Keratinocyte (primary cell): ENCODE results near the gene FA2H.

Source experiments
- EZH2 ChIP-seq: IDR thresholded peaks from one replicate; pipeline ENCODE4 v1.6.1; 2012; ENCODE audit warnings: inconsistent platforms, mild to moderate bottlenecking, low read length, moderate library complexity
- TF ChIP-seq, protein P1 (sequence below), 3 experiments: IDR thresholded peaks in 1 of 3; conservative IDR thresholded peaks in 1 of 3; optimal IDR thresholded peaks in 1 of 3; 2 replicates in 2 of 3; 3 replicates in 1 of 3; pipeline versions ENCODE3 to v1.5.1; 2011; ENCODE audit warnings: low read length in 3 of 3, mild to moderate bottlenecking in 3 of 3, moderate library complexity in 2 of 3, control low read depth in 1 of 3, inconsistent platforms in 1 of 3; ENCODE audit not compliant: insufficient read depth in 2 of 3; ENCODE audit errors: extremely low read depth in 1 of 3

GRCh38 chr16:74677868-74678267, 96.8 kb downstream of the FA2H start:
- TF ChIP-seq, protein P1, sequence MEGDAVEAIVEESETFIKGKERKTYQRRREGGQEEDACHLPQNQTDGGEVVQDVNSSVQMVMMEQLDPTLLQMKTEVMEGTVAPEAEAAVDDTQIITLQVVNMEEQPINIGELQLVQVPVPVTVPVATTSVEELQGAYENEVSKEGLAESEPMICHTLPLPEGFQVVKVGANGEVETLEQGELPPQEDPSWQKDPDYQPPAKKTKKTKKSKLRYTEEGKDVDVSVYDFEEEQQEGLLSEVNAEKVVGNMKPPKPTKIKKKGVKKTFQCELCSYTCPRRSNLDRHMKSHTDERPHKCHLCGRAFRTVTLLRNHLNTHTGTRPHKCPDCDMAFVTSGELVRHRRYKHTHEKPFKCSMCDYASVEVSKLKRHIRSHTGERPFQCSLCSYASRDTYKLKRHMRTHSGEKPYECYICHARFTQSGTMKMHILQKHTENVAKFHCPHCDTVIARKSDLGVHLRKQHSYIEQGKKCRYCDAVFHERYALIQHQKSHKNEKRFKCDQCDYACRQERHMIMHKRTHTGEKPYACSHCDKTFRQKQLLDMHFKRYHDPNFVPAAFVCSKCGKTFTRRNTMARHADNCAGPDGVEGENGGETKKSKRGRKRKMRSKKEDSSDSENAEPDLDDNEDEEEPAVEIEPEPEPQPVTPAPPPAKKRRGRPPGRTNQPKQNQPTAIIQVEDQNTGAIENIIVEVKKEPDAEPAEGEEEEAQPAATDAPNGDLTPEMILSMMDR (optimal IDR thresholded peaks at IDR 0.05 in 1 of 3, IDR thresholded peaks at IDR 0.05 in 1 of 3, conservative IDR thresholded peaks at IDR 0.05 in 1 of 3; ENCODE audit: extremely low read depth in 1 of 3, insufficient read depth in 2 of 3, low read length in 3 of 3), result no peak
- TF ChIP-seq EZH2, result no peak
